ENCODE measurements around the gene SFXN5.

DNA sequence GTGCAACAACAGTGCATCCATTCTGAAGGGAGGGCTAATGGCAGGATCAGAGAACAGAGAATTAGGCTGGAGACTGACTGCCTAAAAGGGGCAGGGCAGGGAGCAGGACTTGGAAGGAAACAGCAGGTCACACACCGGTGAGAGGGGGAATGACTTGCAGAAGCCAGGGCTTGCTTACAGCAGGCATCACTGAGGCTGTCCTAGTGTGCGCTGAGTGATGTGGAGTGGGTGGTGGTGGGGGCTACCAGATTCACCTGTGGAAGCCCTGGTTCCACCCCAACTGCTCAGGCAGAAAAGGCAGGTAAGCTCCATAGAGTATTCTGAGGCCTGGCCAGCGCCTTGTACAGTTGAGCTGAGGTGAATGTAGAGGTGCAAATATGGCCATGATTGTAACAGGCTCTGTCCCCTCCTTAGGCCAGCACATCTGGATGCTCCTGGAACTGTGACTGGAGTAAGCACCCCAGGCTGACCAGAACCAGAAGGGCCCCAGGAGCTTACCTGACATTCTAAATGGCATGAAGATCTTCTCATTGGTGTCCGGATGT lies 49.4 kb downstream of the SFXN5 start:
- TF ChIP-seq, protein P1, sequence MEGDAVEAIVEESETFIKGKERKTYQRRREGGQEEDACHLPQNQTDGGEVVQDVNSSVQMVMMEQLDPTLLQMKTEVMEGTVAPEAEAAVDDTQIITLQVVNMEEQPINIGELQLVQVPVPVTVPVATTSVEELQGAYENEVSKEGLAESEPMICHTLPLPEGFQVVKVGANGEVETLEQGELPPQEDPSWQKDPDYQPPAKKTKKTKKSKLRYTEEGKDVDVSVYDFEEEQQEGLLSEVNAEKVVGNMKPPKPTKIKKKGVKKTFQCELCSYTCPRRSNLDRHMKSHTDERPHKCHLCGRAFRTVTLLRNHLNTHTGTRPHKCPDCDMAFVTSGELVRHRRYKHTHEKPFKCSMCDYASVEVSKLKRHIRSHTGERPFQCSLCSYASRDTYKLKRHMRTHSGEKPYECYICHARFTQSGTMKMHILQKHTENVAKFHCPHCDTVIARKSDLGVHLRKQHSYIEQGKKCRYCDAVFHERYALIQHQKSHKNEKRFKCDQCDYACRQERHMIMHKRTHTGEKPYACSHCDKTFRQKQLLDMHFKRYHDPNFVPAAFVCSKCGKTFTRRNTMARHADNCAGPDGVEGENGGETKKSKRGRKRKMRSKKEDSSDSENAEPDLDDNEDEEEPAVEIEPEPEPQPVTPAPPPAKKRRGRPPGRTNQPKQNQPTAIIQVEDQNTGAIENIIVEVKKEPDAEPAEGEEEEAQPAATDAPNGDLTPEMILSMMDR (IDR thresholded peaks at IDR 0.05; ENCODE audit: insufficient read depth, low read length, poor library complexity, severe bottlenecking): no peak
- no peak for TF ChIP-seq EZH2phosphoT487 (conservative IDR thresholded peaks at IDR 0.05; ENCODE audit: low read length)
